ENCODE measurements around the gene JAGN1.

- TF ChIP-seq EZH2 (IDR thresholded peaks at IDR 0.05) (no peak), POLR2AphosphoS5 (IDR thresholded peaks at IDR 0.05; ENCODE audit: borderline replicate concordance, low read depth, low read length) (no peak), FOXP2 (optimal IDR thresholded peaks at IDR 0.05; ENCODE audit: control extremely low read depth, extremely low read length, insufficient read depth) (no peak)
Measured at GRCh38 chr3:9937486-9938238, 47.3 kb downstream of the JAGN1 start.
